Esophagus (tissue), 2 donors: ENCODE results near the gene EPN3. TPM values are rescaled to one million over a fixed set of nuclear protein-coding genes. Genes with fewer than 3 reads are reported as not detected.
A peak's percentile ranks its signal among the peaks of the same experiment; 100 is the strongest.

Experiments used
- H3K27ac ChIP-seq, 2 donors: one replicate each; pipeline ENCODE4 v1.5.1; 2013; ENCODE audit warnings: low read depth in 2 of 2, mild to moderate bottlenecking in 2 of 2, inconsistent platforms in 1 of 2, low read length in 1 of 2, moderate library complexity in 1 of 2
- H3K27me3 ChIP-seq, 2 donors: one replicate each; pipeline ENCODE4 v1.6.1; 2013; ENCODE audit warnings: low read length in 2 of 2, control low read depth in 1 of 2, mild to moderate bottlenecking in 1 of 2; ENCODE audit not compliant: insufficient read depth in 2 of 2, control insufficient read depth in 1 of 2
- H3K36me3 ChIP-seq, 2 donors: one replicate each; pipeline ENCODE4 v1.6.1; 2013; ENCODE audit warnings: low read length in 1 of 2; ENCODE audit not compliant: control insufficient read depth in 2 of 2, insufficient read depth in 2 of 2
- H3K4me1 ChIP-seq, 2 donors: one replicate each; pipeline ENCODE4 v1.6.1; 2013; ENCODE audit warnings: low read length in 1 of 2; ENCODE audit not compliant: control insufficient read depth in 2 of 2, insufficient read depth in 2 of 2
- H3K4me3 ChIP-seq, 2 donors: one replicate each; pipeline ENCODE4 v1.5.1; 2013; ENCODE audit warnings: low read length in 2 of 2, mild to moderate bottlenecking in 2 of 2, low read depth in 1 of 2, moderate library complexity in 1 of 2
- H3K9me3 ChIP-seq, 2 donors: one replicate each; pipeline ENCODE4 v1.6.1; 2013; ENCODE audit warnings: mild to moderate bottlenecking in 2 of 2, low read depth in 1 of 2, low read length in 1 of 2, moderate library complexity in 1 of 2; ENCODE audit not compliant: control insufficient read depth in 2 of 2, insufficient read depth in 1 of 2
- WGBS, 2 donors: extraction: QIAGEN DNeasy Blood & Tissue Kit; methylation state at CpG; one replicate each; pipeline ENCODE4 v1.1.7; 2013; 5-methylcytosine and 5-hydroxymethylcytosine counted together
- polyA plus RNA-seq, 2 donors: library from polyadenylated mRNA; stranded (reverse); fragments of 200-250 nt; gene quantifications; one replicate each; pipeline ENCODE4 v1.2.3, GENCODE V29; 2013
- donor health status: healthy with polysubstance abuse.
- donor health status: Bipolar disorder and iron deficiency.

Gene EPN3
- polyA plus RNA-seq, 2 donors, result 40.5 to 59.8 TPM

DNA sequence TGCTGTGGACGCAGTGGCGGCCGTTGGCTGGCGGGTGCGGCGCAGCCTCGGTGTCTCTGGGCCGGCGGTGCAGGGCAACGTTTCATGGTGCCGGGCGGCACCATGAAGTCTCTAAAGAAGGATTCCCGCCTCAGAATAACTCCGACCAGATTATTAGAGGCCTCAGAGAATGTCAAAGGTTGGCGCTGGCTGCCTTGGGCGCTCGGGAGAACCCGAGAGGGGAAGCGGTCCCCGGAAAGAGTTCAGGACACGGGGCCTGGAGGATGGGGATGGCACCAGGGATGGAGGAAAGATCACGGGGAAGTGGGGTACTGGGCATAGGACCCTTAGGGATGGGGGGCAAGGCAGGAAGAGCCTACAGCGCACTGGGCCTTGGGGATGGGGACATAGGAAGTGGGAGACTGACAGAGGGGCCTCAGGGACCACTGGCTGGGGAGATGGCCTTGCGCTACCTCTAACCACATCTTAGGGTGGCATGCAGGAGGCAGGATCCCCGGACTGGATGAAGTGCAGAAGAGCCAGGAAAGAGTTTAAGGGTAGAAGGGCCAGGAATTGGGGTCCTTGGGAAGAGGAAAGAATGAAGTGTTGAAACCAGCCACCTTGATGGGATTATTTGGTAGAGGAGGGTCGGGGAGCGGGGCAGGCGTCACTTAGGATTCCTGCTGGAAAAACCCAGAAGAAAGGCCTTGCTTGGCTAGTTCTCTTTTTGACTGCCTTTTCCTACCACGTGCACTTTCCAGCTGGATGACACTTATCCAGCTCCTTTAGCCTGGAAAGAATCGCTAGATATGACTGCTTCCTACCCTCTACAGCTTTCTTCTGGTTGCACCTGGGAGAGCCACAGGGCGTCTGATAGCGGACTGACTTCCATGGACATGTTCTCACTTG lies 23.7 kb upstream of the EPN3 start:
- WGBS, 2 donors, result 32 to 39% methylated on average over 32 of the region's 32 CpGs
- Histone ChIP-seq H3K9me3 (no peaks in the 10 kb centered on the region), H3K36me3 (no peaks in the 10 kb centered on the region), H3K27ac (peak overlapping the region in 1 of 2 donors; percentile 35), H3K4me1 (peaks cover 0 to 6% of the 10 kb centered on the region in 2 donors), H3K27me3 (no peaks in the 10 kb centered on the region), H3K4me3 (peak overlapping the region; percentile 53 to 55)

DNA sequence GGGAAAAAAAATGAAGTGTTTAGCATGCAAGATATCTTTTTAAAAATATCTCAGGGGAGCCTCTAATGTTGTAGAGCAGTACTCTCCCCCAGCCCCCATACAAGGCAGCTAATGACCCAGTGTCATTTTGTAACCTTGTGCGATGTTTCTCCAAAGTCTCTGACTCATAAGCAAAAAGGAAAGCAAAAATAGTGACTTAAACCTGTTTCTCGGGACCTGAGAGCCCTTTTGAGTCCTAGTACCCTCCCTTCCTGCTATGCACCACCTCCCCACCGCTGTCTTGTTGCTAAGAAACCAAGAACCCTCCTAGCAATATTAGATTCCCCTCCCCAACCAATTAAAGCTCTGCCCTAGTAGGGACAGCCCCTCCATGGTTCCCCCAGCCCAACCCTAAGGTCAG lies 21.5 kb upstream of the EPN3 start:
- WGBS, 2 donors, result 13 to 18% methylated on average over 3 of the region's 3 CpGs
- no peaks in the 10 kb centered on the region for H3K36me3 ChIP-seq
- no peaks in the 10 kb centered on the region for H3K9me3 ChIP-seq
- no peak overlapping the region for H3K27ac ChIP-seq
- H3K27me3 ChIP-seq, result no peaks in the 10 kb centered on the region
- H3K4me1 ChIP-seq, result peaks cover 0 to 4% of the 10 kb centered on the region in 2 donors
- H3K4me3 ChIP-seq, result no peak overlapping the region

DNA sequence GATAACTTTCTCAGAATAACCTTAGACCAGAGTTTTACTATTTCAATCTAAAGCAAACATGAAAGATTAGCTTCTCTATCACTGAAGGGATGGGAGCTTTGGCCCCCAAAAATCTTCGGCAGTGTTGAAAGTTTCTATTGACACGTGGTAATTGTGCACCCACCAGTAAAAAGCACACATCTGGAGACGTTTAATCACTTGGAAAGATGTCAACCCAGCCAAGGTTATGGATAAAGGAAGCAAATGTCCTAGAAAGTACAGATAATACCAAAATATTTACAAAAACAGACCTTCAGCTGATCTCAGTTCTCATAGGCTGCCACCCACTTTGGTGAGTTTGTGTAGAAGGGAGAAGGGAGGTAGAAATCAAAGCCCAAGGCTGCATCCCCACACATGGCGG lies 19.0 kb upstream of the EPN3 start:
- no peaks in the 10 kb centered on the region for H3K9me3 ChIP-seq
- peaks cover 0 to 4% of the 10 kb centered on the region in 2 donors for H3K4me1 ChIP-seq
- WGBS, 2 donors, result 60 to 76% methylated on average over 4 of the region's 4 CpGs
- no peaks in the 10 kb centered on the region for H3K27me3 ChIP-seq
- no peak overlapping the region for H3K27ac ChIP-seq
- no peaks in the 10 kb centered on the region for H3K36me3 ChIP-seq
- no peak overlapping the region for H3K4me3 ChIP-seq

DNA sequence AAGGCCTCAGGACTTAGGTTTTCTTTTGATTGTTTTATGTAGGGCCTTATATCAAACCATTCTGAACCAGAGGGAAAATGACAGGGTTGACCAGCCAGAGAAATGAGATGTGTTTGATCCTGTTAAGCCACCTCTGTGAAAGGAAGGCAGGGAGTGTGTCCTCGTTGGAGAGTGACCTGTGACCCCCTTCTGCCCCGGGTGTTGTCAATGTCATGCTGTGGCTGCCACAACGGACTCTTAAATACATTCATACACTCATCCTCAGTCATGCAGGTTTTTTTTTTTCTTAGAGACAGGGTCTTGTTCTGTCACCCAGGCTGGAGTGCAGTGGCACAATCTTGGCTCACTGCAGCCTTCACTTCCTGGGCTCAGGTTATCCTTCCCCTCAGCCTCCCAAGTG lies 18.1 kb upstream of the EPN3 start:
- no peaks in the 10 kb centered on the region for H3K36me3 ChIP-seq
- H3K9me3 ChIP-seq, result no peaks in the 10 kb centered on the region
- H3K4me1 ChIP-seq, result no peaks in the 10 kb centered on the region
- H3K4me3 ChIP-seq, result no peak overlapping the region
- H3K27me3 ChIP-seq, result no peaks in the 10 kb centered on the region
- no peak overlapping the region for H3K27ac ChIP-seq
- WGBS, 2 donors, result 52 to 74% methylated on average over 3 of the region's 3 CpGs

DNA sequence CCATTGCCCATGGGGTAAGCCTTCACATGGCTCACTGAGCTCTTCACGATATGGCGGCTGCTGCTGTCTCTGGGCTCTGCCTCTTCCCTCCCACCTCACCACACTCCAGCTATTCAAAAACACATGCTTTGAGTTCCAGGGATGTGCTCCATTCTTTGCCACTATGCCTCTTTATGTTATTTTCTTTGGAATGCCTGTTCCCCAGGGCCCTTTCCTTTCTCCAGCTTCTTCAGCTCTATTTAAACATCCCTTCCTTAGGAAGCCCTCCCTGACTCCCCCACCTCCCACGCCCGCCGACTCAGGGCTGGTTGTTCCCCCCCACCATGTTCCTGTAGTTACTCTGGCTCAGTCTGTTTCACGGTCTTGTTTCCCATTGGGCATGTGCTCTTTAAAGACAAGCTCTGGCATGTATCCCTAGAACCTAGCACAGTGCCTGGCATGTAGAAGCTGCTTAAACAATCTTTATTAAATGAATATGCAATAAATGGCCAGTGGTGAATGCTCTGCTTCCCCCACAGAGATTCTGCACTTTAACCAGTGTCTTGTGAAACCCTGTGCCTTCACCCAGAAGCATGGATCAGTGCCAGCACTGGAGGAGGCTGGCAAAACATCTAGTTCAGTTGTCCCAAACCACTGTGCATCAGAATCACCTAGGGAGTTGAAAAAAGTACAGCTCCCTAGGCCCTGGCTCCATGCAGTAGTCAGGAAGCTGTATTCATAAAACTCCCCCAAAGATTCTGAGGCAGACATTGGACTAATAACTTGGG lies 17.4 kb upstream of the EPN3 start:
- WGBS, 2 donors, result 54 to 68% methylated on average over 6 of the region's 6 CpGs
- no peaks in the 10 kb centered on the region for H3K9me3 ChIP-seq
- H3K27me3 ChIP-seq, result no peaks in the 10 kb centered on the region
- no peaks in the 10 kb centered on the region for H3K4me1 ChIP-seq
- H3K4me3 ChIP-seq, result no peak overlapping the region
- H3K27ac ChIP-seq, result no peak overlapping the region
- H3K36me3 ChIP-seq, result no peaks in the 10 kb centered on the region

DNA sequence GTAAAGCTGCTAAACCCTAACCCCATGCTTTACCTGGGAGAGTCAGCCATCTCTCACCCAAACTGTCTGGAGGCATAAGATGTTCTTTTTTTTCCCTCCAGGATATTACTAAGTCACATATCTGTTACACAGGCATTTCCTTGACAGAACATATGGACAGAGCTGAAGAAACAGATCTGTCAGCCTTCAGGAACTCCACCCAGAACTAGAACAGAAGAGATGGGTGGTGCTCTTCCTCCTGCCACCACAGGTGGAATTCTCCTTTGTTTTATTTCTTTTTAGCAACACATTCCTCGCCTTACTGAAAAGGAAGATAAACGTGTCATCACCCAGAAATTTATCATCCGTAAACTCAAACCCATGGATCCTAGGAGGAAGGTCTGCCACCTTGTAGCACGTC lies 15.5 kb upstream of the EPN3 start:
- peak overlapping the region in 1 of 2 donors; percentile 37 for H3K27ac ChIP-seq
- WGBS, 2 donors, result 63 to 68% methylated on average over 4 of the region's 4 CpGs
- no peaks in the 10 kb centered on the region for H3K9me3 ChIP-seq
- no peaks in the 10 kb centered on the region for H3K36me3 ChIP-seq
- no peaks in the 10 kb centered on the region for H3K4me1 ChIP-seq
- no peak overlapping the region for H3K4me3 ChIP-seq
- H3K27me3 ChIP-seq, result no peaks in the 10 kb centered on the region

DNA sequence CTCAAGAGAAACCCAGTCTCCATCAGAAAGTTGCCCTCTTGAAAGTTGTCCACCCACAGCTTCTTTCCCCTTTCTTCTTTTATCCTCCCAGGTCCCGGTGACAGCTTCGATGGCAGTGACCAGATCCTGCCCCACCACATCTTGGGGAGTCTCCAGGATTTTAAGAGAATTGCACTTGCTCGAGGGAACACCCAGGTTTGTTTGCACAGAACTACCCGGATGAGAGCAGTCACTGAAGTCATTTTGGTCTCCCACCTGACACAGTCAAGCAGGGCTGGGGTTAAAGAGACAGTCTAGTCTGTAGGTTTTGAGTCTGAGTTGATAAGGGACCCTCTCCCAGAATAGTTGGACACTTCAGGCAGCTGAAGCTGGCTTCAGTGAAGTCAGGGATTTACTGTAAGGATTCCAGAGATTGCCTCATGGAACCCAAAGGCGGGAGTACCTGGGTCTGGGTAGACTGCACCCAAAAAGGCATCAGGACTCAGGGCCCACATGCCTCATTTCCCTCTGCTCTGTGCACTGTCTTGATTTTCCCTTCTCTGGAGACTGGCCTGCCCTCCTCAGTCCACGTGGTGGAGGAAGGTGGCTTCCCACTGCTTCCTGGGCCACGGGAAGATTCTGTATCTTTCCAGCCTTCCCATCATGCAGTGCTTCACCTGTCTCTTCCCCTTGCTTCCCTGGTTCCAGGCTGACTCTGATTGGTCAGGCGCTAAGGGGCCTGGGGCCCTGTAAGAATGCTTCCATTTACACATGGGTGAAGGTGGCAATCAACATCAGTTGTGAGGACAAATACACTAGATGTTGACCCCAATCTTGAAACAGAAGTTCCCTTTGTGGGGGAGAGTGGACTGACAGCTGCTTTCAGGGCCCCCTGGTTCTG lies 14.8 kb upstream of the EPN3 start:
- Histone ChIP-seq H3K36me3 (no peaks in the 10 kb centered on the region), H3K27me3 (no peaks in the 10 kb centered on the region), H3K4me3 (no peak overlapping the region), H3K27ac (peak overlapping the region in 1 of 2 donors; percentile 37), H3K4me1 (no peaks in the 10 kb centered on the region), H3K9me3 (no peaks in the 10 kb centered on the region)
- WGBS, 2 donors, result 72 to 73% methylated on average over 8 of the region's 8 CpGs

DNA sequence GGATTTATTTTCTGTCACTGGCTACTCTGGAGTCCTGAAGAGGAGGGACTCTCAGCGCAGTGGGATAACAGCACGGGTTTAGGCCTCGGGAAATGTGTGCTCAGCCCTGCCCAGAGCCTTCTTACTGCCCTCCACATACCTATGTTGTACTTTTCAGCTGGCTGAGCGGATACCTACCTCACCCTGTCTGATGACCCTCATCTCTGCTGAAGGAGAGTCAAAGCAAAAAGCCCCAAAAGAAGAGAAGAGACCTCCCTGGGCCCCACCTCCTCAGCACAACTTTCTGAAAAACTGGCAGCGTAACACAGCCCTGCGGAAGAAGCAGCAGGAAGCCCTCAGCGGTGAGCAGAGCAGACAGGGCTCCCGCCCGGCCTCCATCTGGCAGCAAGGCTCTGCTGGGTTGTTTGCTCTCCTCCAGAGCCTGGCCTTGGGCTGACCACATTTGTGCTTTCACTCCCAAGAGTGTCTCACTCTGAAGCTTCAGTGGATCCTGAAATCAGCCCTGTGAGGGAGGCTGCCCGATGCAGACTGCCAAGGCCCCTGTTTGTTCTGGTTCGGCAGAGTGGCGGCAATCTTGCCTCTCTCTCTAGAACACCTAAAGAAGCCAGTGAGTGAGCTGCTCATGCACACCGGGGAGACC lies 14.0 kb upstream of the EPN3 start:
- WGBS, 2 donors, result 78 to 82% methylated on average over 13 of the region's 13 CpGs
- H3K36me3 ChIP-seq, result no peaks in the 10 kb centered on the region
- no peak overlapping the region for H3K4me3 ChIP-seq
- no peaks in the 10 kb centered on the region for H3K27me3 ChIP-seq
- H3K4me1 ChIP-seq, result no peaks in the 10 kb centered on the region
- no peak overlapping the region for H3K27ac ChIP-seq
- H3K9me3 ChIP-seq, result no peaks in the 10 kb centered on the region
